GM06990 (cell line): ENCODE results near the gene NLK.

ENCODE experiments used
- DNase-seq: peaks from one replicate; pipeline ENCODE4 v3.0.0-alpha.2; 2011; ENCODE audit not compliant: insufficient read length; ENCODE audit errors: extremely low read depth
- H3K27me3 ChIP-seq: replicated peaks from 2 replicates; pipeline ENCODE4 v1.6.0; 2011; ENCODE audit warnings: low read length; ENCODE audit not compliant: control insufficient read depth, insufficient read depth
- H3K36me3 ChIP-seq: 2 replicates; pipeline ENCODE4 v1.5.1; 2011; ENCODE audit warnings: low read length; ENCODE audit not compliant: control insufficient read depth, insufficient read depth
- H3K4me3 ChIP-seq: replicated peaks from 2 replicates; pipeline ENCODE4 v1.5.1; 2011; ENCODE audit warnings: low read depth, mild to moderate bottlenecking, control low read depth, low read length
- TF ChIP-seq, protein P1 (sequence below): IDR thresholded peaks from 2 replicates; pipeline ENCODE4 v1.5.1; 2011; ENCODE audit warnings: low read length, control low read depth, mild to moderate bottlenecking, inconsistent platforms; ENCODE audit not compliant: insufficient read depth, poor library complexity, severe bottlenecking

NLK gene

DNA sequence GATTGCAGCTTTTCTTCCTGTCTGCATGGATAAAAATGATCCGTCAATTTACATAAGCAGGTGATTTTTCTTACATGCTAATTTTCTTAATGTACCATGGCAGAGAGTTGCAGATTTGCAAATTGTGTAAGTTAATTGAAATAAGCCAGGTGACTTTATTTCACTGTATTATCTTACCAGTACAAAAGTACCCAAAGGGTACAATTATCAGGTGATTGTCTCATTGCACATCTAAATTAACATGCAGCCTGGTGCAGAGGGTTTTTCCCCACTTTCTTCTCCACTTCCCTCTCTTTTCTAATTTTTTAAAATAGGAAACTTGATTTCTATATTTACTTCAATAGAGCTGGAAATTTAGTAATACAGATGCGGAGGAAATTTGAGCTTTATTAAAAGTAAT is 11.2 kb downstream of the NLK start:
- TF ChIP-seq, protein P1, sequence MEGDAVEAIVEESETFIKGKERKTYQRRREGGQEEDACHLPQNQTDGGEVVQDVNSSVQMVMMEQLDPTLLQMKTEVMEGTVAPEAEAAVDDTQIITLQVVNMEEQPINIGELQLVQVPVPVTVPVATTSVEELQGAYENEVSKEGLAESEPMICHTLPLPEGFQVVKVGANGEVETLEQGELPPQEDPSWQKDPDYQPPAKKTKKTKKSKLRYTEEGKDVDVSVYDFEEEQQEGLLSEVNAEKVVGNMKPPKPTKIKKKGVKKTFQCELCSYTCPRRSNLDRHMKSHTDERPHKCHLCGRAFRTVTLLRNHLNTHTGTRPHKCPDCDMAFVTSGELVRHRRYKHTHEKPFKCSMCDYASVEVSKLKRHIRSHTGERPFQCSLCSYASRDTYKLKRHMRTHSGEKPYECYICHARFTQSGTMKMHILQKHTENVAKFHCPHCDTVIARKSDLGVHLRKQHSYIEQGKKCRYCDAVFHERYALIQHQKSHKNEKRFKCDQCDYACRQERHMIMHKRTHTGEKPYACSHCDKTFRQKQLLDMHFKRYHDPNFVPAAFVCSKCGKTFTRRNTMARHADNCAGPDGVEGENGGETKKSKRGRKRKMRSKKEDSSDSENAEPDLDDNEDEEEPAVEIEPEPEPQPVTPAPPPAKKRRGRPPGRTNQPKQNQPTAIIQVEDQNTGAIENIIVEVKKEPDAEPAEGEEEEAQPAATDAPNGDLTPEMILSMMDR: no peak
- no peak overlapping the region for H3K4me3 ChIP-seq
- DNase-seq: no peak
- no peaks in the 10 kb centered on the region for H3K36me3 ChIP-seq
- no peaks in the 10 kb centered on the region for H3K27me3 ChIP-seq

DNA sequence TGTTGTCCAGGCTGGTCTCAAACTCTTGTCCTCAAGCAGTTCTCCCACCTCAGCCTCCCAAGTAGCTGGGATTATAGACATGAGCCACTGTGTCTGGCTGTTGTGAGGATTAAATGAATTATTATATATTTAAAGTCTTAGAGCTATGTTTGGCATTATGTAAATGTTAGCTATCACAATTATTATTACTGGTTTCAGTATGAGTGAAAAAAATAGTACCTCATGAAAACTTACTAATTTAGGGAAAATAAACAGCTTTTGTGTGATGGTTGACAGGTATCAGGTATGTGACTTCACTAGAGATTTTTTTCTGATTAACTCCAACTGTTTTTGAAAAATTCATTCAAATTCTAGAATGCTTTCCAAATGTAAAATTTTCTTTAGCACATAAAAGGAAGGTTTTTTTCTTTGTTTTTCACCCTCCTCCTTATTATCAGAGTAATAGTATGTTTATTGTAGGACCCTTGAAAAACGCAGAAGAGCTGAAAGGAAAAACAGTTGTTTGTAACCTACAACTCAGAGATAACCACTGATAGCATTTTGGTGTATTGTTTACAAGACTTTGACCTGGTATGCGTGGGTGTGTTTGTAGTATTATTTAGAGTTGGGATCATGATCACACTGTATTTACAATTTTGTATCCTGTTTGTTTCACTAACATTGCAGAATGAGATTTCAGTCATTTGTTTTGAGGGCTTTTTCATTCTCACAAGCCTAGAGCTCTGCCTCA is 13.2 kb downstream of the NLK start:
- Histone ChIP-seq H3K36me3 (no peaks in the 10 kb centered on the region), H3K27me3 (no peaks in the 10 kb centered on the region), H3K4me3 (no peak overlapping the region)
- DNase-seq: peak; percentile 44
- TF ChIP-seq, protein P1: no peak

DNA sequence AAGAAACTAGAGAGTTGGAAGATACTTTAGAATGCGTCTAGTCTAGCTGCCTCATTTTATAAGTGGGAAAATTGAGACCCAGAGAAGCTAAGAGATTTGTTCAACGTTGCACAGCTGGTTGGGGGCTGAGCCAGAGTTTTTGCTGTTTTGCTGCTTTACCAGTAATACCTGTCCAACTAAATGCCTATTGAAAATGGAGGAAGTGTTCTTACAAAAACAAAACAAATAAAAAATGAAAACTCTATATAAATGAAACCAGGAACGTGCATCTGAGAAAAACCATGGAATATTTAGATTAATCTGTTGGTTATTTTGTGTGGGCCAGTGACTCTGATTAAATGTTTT is 13.8 kb downstream of the NLK start:
- no peaks in the 10 kb centered on the region for H3K36me3 ChIP-seq
- TF ChIP-seq, protein P1: no peak
- no peaks in the 10 kb centered on the region for H3K27me3 ChIP-seq
- no peak overlapping the region for H3K4me3 ChIP-seq
- DNase-seq: no peak

DNA sequence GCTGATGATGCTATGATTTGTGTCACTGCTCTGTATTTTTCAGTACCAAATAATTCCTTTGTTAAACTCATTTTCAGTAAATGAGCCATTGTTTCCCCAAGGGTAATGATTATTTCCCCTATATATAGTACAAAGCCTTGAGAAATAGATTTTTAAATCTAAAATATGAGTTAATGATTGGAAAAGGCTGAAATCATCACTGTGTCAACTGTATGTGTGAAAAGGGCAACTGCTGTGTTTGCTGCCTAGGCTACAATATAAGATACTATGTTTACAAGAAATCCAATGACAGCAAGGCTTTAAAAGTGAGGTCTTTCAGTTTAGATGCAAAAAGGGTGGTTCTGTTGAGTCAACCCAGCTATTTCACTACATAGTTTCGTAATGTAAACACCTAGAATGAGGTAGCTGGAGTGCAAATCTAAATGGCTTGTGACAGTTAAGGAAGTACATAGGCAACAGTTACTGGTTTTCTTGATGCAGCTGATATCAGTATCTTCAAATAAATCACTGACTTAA is 15.3 kb downstream of the NLK start:
- TF ChIP-seq, protein P1: no peak
- peak; percentile 75 for DNase-seq
- no peak overlapping the region for H3K4me3 ChIP-seq

DNA sequence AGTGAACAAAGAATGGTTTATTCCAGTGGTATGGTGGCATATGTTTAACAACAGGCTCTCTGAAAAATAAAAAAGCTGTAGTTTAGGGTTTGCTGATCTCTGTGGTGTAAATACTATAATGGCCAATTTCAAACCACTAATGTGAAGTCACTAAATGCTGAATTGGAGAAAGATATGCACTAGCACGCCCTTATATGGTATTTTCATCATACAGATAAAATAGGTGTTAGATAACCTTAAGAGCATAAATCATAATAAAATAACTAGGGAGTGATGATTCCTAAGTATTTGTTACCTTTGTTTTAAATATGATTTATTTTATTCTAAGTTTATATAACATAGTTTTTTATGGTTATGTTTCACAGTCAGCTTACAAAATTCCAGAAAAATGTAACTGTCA is 17.2 kb downstream of the NLK start:
- no peaks in the 10 kb centered on the region for H3K27me3 ChIP-seq
- no peak for DNase-seq
- TF ChIP-seq, protein P1: no peak
- H3K4me3 ChIP-seq: no peak overlapping the region
- no peaks in the 10 kb centered on the region for H3K36me3 ChIP-seq

More for the DNA sequence above, 15.3 kb downstream of the NLK start:
- H3K36me3 ChIP-seq: no peaks in the 10 kb centered on the region
- H3K27me3 ChIP-seq: no peaks in the 10 kb centered on the region

DNA sequence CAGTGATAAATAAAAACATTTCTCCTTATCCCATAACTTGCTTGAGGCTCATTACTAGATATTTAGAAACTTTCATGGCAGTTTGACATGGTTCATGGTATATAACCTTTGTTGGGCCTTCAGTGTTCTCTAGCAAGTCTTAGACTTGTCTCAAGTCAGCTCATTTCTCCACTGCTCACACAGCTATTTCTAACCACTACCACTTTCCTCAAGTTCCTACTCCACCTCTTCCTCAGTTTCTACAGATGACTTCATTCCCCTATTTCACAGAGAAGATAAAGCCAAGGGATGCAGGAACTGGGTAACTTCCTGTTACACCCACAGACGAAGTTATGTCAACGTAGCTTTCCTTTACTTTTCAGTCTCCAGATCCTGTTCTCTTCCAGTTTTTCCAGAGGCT is 23.2 kb downstream of the NLK start:
- TF ChIP-seq, protein P1: no peak
- DNase-seq: no peak
- H3K36me3 ChIP-seq: no peaks in the 10 kb centered on the region
- no peaks in the 10 kb centered on the region for H3K27me3 ChIP-seq
- H3K4me3 ChIP-seq: no peak overlapping the region
